22Rv1 (cell line): Measurements from ENCODE around the gene MZF1.

ENCODE experiments used
- CTCF ChIP-seq: fragments of 450-650 bp; IDR thresholded peaks from 2 replicates; pipeline ENCODE4 v1.5.1; 2017; ENCODE audit warnings: mild to moderate bottlenecking
- ZFX ChIP-seq: fragments of 450-650 bp; IDR thresholded peaks from 2 replicates; pipeline ENCODE4 v1.6.1; 2017; ENCODE audit warnings: antibody characterized with exemption, borderline replicate concordance

DNA sequence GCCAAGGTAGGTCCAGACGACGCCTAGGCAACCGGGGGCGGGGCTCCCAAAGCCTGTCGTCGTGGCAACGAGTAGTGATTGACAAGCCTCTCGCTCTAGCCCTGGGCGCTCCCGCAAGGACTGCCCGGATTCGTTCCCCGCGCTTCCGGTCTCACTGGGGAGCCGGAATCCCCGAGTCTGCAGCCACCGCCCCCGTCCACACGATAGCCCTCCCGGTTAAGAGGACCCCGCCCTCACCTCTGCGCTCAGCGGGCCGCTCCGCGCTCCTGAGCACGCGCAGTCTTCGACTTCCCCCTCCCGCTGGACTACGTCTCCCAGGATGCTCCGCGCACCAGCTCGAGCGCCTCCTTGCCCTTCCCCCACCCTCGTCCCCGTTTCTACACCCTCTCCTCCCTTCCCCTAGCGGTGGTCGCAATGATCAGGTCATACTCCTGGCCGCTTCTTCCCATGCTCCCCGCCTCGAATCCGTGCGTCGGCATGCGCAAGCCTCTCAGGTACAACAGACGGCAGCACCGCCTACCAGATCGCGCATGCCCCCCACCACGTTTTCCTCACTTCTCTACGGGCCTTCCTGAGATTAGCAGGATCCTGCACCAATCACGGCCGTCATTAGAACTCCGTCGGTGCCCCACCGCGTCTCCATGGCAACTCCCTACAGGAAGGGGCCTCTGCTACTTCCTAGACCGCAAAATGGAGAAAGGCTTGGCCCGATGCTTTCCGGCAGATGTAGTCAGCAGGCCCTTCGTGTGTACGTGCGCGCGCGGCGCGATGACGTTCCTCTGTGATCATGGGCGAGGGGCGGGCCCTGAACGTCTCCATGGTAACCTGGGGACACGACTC, at the start of gene MZF1:
- TF ChIP-seq CTCF (no peak), ZFX (no peak)
